Inflammatory macrophage treated with lipopolysaccharide for 4 hours (primary cell): ENCODE results near the gene MCM8.
A peak's percentile ranks its signal among the peaks of the same experiment; 100 is the strongest.
"Not testable (repeated sequence)": the region's sequence is repeated elsewhere in the genome, so short reads cannot be mapped to it uniquely, and the experiment has no call there.

ENCODE experiments used
- DNase-seq: peaks from one replicate; pipeline ENCODE4 v3.0.0-alpha.2; 2020

Gene MCM8

GRCh38 chr20:6007094-6007528, 56.7 kb downstream of the MCM8 start:
- DNase-seq, result peak; percentile 6

DNA sequence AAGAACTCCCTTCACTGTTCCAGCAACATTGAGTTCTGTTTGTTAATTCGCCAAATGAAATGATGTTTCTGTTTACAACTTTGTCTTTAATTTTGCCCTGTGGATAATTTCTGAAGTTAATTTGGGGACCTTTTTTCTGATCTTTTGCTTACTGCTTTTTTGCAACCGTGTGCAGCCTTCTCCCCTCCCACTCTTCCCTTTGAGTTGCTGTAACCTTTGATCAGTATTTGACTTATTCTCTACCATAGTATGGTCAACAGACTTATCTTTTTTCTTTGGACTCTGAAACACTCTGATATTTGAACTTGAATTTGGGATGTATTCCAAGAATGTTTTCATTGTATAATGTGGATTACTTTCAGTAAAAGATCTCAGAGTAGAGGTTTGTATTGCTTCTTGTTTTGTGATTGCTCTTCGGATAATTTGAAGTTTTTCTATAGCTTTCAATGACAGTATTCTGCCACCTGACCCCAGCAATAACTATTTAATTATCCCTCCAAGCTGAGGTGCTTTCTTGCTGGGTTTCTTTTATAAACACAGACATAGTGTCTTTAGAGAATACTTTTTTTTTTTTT, 57.2 kb downstream of the MCM8 start:
- DNase-seq, result no peak

DNA sequence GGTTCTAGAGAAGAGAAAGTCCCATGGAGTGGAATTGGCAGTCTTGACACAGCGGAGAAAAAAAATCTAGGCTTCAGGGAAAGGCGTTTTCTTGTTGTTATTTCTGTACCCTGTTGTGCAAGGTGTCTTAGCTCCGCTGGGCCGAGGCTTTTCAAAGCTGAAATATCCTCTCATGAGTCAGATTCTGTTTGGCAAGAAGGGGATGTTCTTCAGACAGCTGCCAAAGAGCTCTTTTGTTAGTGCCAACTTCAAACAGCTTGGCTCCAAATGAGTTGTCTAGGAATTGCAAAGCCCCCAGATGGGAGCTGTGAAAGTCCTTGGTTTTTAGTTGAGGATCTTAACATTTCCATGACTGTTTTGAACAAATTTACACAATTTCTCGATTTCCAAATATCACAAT, 57.8 kb downstream of the MCM8 start:
- DNase-seq, result peak; percentile 95

GRCh38 chr20:6012179-6012578, 61.7 kb downstream of the MCM8 start:
- no peak for DNase-seq

GRCh38 chr20:6014017-6014416, 63.6 kb downstream of the MCM8 start:
- no peak for DNase-seq

DNA sequence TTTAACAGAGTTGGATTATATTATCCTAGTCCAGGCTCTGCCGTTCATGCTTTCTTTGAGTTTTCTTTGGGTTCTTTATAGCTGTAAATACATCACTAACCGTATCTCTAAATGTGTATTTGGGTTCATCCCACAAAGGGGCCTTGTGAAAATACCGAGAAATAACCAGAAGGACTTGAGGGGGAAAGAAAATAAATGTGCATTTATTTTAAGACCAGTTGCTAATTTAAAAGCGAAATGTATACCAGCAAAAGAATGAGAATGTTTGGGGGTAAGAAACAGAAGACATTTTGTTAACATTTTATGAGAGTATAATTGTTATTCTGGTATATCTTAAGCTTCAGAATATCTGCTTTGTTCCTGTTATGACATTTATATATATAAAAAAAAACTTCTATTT, 64.5 kb downstream of the MCM8 start:
- DNase-seq, result no peak

DNA sequence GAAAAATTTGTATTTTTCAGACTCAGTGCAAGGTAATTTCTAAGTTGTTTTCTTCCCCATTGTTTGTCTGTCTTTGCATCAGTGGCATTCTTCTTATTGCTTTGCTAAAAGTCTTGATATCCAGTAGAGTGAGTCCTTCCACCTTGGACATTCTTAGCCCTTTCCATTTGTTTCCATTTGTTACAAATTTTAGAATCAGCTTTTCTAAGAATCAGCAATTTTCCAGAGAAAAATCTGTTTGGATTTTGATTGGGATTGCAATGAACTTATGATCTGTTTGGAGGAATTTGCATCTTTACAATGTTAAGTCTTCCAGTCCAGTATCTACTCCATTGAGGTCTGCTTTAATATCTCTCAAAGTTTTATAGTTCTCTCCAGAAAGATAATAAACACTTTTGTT, 67.0 kb downstream of the MCM8 start:
- no peak for DNase-seq

GRCh38 chr20:6017880-6018279, 67.4 kb downstream of the MCM8 start:
- DNase-seq, result no peak

DNA sequence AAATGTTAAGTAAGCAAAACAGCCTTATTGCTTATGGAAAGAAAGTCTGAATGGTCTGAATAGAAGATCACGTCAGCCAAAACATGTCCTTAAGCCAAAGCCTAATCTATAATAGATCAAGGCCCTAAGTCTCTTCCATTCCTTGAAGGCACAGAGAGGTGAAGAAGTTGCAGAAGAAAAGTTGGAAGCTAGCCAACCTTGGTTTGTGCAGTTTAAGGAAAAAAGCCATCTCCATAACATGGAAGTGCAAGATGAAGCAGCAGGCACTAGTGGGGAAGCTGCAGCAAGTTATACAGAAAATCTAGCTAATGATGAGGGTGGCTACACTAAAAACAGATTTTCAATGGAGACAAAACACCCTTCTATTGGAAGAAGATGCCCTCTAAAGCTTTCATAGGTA, 74.3 kb downstream of the MCM8 start:
- peak; percentile 16 for DNase-seq

- DNase-seq, result peak; percentile 24
Measured at GRCh38 chr20:6026051-6026450, 75.6 kb downstream of the MCM8 start.

- no peak for DNase-seq
Measured at GRCh38 chr20:6028818-6029217, 78.4 kb downstream of the MCM8 start.

DNA sequence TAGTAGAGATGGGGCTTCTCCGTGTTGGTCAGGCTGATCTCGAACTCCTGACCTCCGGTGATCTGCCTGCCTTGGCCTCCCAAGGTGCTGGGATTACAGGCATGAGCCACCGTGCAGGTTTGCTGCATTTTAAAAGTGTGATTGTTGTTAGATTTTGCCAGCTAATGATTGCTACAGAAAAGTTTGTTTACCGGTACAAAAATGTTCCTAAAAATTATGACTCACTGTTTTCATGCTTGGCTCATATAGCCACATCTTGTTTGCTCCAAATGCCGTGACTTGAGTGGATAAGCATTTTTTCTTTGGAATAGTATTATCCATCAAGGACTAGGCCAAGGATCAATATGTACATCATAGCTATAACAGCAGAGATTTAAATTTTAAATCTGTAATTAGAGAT, 79.1 kb downstream of the MCM8 start:
- no peak for DNase-seq

DNA sequence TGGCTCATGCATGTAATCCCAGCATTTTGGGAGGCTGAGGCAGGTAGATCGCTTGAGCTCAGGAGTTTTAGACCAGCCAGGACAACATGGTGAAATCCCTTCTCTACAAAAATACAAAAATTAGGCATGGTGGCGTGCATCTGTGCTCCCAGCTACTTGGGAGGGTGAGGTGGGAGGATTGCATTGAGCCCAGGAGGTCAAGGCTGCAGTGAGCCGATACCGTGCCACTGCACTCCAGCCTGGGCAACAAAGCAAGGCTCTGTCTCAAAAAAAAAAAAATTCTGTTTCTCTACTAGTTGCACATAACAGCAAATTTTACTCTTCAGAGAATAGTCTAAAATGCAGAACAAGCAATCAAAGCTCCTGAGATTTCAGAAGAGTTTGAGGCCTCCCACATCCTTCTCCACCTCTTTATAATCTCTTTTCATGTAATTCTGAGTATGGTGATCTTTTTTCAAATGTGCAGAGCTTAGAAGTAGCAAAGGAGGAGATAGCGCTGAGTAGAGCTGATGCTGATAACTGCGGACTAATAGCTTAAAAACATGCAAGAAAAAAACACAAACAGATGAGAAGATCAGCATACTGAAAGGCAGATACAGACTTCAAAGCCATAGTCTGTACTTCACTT, 80.1 kb downstream of the MCM8 start:
- no peak for DNase-seq

DNA sequence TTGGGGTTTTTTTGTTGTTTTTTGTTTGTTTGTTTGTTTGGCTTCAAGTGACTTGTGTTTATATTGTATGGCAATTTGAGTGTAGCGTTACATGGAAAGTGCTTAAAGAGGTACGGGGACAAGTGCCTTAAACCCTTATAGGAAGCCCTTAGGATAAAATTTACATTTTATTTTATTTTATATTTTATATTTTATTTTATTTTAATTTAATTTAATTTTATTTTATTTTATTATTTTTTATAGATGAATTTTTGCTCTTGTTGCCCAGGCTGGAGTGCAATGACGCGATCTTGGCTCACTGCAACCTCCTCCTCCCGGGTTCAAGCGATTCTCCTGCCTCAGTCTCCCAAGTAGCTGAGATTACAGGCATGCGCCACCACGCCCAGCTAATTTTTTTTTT, 82.5 kb downstream of the MCM8 start:
- DNase-seq, result not testable (repeated sequence)

DNA sequence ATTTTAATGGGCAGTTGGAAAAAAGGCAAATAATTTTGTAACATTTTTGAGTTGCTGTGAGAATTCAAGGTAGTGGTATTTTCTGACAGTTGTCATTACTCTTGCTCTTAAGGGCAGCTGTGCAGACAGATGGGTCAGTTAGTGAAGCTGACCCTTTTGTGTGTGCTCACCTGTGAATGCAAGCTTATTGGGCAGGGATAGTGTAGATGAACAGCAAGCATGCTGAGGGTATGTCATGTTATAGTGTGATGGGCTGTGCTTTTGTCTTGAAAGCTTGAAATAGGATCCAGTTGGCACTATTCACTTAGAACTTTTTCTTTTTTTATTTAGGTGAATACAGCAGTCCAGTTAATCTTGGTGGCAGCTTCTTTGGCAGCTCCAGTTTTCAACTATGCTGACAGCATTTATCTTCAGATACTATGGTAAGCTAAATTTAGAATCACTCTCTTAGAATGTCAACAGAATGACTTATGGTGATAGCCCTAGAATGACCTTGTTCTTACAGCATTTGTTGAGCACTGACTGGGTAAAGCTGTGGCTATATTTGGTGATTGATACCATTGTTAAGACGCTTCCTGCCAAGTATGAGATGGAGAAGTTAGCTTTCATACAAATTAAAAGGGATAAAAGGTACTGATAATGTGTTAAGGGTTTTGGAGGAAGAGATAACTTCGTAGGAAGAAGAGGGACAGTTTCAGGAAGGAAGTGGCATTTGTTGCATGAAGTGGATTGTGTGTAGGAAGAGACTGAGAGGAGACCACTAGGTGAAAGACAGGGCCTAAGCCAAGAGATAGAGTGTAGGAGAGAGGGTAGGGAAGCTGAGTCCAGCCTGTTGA, 83.9 kb downstream of the MCM8 start:
- no peak for DNase-seq

GRCh38 chr20:6036213-6036612, 85.8 kb downstream of the MCM8 start:
- DNase-seq, result no peak

- DNase-seq, result no peak
Measured at GRCh38 chr20:6037082-6037481, 86.6 kb downstream of the MCM8 start.

- no peak for DNase-seq
Measured at GRCh38 chr20:6038256-6038655, 87.8 kb downstream of the MCM8 start.

- DNase-seq, result no peak
Measured at GRCh38 chr20:6039766-6040165, 89.3 kb downstream of the MCM8 start.

GRCh38 chr20:6040540-6040939, 90.1 kb downstream of the MCM8 start:
- DNase-seq, result no peak

DNA sequence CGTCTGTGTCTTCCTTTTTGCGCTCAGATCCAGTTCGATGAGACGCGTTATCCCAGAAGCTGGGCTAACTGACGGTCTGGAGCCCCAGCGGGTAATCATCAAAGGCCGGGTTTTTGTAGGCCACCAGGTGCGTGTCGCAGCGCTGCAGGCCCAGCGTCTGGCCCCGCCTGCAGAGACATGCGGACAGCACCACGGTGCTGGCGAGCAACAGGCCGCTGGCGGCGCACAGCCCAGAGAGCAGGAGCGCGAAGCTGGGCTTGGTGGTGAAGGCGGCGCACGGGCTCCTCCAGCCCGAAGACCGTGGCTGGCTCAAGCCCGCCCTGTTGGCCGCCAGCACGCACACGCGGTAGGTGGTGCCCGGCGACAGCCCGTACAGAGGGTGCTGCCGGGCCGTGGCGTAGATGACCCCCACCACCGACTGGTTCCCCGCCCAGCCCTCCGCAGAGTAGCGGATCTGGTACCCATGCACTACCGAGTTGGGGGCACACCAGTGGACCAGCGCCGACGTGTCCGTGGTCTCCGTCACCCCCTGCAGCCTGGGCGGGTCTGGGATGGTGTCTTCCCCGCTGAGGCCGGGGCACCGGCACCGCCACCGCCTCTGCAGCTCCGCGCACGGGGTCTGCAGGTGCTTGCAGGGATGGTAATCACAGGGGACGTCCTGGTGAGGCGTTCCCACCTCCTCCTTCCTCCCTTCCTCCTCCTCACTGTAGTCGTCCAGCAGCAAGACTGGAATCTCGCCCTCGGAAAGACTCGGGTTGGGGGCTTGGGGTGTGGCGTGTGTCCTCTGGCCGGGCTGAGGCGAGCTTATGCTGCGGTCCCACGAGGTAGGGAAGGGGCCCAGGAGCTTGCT, 90.7 kb downstream of the MCM8 start:
- no peak for DNase-seq

GRCh38 chr20:6041808-6042265, 91.4 kb downstream of the MCM8 start:
- no peak for DNase-seq

GRCh38 chr20:6044115-6044514, 93.7 kb downstream of the MCM8 start:
- no peak for DNase-seq
